ENCODE results near the gene SSTR4.
"Not testable (repeated sequence)": the region's sequence is repeated elsewhere in the genome, so short reads cannot be mapped to it uniquely, and the experiment has no call there.

SSTR4 gene, protein sequence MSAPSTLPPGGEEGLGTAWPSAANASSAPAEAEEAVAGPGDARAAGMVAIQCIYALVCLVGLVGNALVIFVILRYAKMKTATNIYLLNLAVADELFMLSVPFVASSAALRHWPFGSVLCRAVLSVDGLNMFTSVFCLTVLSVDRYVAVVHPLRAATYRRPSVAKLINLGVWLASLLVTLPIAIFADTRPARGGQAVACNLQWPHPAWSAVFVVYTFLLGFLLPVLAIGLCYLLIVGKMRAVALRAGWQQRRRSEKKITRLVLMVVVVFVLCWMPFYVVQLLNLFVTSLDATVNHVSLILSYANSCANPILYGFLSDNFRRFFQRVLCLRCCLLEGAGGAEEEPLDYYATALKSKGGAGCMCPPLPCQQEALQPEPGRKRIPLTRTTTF

DNA sequence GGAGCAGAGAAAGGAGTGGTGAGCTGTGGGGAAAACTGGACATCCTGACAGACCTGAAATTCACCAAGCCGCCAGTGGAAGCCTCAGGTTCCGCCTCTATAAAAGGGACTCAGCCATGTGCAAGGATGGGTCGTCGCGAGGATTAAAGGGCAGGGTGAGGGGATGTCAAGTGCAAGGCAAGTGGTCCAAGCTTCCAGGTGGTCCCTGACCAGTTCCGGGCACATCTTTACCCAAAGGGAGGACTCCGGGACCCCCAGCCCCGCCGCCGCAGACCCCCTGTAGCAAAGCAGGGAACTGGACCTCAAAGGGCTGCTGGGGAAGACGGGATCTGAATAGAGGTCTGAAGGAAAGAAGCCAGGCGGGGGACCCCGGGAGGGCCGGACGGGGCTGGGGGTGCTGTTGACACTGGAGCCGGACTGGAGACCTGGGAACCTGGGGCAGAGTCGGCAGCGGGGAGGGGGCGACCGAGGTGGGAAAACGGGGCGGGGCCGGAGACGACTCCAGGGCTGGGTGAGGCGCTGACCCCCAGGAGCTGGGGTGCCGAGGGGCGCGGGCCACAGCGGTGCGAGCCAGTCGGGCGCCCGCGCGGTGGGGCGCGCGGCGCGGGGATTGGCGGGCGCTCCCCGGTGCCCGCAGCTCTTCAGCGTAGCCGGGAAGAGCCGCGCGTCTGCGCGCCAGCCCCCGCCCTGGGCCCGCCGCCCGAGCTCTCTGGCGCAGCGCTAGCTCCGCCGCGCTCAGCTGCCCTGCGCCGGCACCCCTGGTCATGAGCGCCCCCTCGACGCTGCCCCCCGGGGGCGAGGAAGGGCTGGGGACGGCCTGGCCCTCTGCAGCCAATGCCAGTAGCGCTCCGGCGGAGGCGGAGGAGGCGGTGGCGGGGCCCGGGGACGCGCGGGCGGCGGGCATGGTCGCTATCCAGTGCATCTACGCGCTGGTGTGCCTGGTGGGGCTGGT, at the start of gene SSTR4:
Gene SSTR4, plus strand, starts transcription at position 592 of the 951 bp plus-strand sequence. Its CDS starts 172 bp downstream, at position 764.
- DNase-seq = no peak

DNA sequence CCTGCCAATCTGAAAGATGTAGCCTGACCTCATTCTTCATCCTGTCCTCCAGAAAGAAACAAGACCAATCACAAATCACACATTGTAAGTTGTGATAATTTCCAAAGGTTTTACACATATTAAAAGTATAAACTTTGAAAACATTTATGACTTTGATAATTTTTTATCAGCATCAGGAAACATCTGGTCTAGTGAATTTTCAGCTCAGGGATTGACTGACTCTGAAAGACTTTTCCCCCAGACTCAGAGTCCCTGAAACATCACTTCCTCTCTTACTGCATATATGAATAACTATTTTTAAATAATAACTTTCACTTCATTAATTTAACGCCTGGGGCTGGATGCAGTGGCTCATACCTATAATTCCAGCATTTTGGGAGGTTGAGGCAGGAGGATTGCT, 48.5 kb upstream of the SSTR4 start:
- DNase-seq = no peak

- not testable (repeated sequence) for DNase-seq
These were observed 43.7 kb upstream of the SSTR4 start for GRCh38 chr20:22991424-22991823.

GRCh38 chr20:22993823-22994222, 41.3 kb upstream of the SSTR4 start:
- no peak for DNase-seq

GRCh38 chr20:22995923-22996322, 39.2 kb upstream of the SSTR4 start:
- no peak for DNase-seq

DNA sequence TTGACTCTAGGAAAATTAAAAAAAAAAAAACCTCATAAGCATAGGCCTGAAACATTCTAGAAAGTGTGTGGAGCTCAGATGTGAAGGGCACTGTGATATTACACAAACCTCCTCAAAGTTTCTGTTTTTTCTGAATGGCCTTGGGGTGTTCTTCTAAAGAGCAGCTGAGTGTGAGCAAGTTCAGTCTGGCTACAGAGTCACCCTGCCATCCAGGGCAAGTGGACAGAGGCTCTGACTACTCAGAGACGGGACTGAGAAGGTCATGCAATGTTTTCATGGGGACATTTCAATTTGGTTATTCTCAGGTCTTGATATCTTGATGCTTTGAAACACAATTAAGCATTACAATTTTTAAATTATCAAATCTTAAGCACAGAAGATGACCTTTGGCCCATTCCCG, 36.6 kb upstream of the SSTR4 start:
- DNase-seq = no peak

DNA sequence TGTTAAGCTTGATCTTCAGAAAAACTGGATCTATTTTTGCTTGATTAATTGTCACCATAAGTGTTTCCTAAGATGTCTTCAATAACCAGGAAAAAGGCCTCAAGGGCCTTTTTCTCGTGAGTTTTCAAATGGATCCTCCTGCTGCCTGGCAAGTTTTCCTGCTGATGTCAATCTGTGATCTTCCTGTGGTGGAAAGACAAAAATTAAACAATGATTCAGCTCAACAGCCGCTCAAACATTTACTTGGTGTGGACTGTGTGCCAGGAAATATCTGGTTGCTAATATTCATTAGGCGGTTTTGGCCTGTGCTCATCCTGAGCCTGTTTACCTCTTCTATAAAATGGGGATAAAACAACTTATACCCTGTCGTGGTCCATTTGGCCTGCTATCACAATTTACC, 35.4 kb upstream of the SSTR4 start:
- no peak for DNase-seq

DNA sequence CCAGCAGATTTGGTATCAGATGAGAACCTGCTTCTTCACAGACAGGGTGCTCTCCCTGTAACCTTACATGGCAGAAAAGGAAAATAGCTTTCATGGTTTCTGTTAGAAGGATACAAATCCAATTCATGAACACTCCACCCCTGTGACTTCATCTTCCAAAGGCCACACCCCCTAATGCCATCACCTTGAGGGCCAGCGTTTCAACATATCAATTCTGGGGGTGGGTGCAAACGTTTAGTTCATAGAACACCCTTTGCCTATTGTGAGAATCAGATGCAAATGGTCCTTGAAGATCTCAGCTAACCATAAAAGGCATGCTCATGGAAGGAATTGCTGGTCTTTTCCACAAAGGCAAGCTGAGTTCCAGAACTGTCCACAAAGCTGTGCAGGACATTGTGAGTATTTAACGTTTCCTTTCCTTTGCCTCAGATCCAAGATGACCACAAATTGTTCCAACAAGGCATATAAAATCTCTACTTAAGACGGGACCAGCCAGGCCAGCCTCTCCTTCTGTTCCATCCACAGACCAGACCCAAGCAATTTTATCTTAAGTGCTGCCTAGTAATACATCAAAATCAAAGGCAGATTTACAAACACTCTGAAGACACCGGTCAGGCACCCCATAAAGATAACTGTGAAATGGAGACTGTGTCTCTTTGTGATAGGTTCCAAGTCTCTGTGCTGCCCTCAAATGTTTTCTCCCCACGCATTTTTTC, 34.7 kb upstream of the SSTR4 start:
- no peak for DNase-seq

GRCh38 chr20:23002276-23002675, 32.8 kb upstream of the SSTR4 start:
- DNase-seq = no peak

- DNase-seq = no peak
These were observed 32.0 kb upstream of the SSTR4 start for GRCh38 chr20:23003077-23003635.

DNA sequence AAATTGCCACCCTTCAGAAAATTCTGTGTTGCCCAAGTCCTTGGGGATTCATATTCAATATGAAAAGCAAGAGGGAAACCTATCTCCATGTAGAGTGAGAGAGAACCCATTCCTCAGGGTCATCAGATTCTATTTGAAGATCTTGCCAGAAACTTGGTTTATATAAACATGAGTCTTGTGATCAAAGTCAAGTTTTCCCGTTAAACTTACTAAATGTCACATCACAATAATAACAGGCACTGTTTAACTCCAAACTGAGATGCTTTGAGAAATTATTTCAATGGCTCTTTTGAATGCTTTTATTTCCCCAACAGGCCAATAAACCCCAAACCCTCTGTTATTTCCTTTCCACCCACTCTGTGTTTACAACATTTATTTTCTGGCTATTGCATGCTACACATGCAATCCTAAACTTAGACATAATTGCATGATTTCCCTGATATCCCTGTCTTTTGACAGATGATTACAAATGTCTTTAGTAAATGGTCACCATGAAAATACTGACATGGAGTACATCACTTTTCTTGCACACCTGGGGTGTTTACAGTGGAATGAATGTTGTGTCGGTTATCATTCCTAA, 31.1 kb upstream of the SSTR4 start:
- no peak for DNase-seq

GRCh38 chr20:23005776-23006175, 29.3 kb upstream of the SSTR4 start:
- no peak for DNase-seq

- no peak for DNase-seq
These were observed 27.6 kb upstream of the SSTR4 start for GRCh38 chr20:23007462-23007861.

- DNase-seq = no peak
These were observed 27.0 kb upstream of the SSTR4 start for GRCh38 chr20:23007886-23008655.

DNA sequence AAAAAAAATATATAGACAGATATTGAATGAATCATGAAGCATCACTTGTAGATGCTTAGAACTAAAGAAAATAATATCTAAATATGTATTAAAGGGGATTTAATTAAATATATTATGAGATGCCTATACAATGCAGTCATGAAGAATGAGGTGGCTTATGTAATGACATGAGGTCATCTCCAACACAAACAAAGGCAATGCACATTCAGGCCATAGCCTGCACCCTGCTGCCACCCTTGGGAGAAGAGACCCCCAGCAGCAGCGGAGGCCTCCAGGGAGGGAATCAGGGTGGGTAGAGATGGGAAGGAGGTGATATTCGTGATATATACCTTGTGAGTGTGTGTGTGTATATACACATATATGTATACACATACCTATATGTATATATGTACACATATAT, 26.4 kb upstream of the SSTR4 start:
- no peak for DNase-seq

DNA sequence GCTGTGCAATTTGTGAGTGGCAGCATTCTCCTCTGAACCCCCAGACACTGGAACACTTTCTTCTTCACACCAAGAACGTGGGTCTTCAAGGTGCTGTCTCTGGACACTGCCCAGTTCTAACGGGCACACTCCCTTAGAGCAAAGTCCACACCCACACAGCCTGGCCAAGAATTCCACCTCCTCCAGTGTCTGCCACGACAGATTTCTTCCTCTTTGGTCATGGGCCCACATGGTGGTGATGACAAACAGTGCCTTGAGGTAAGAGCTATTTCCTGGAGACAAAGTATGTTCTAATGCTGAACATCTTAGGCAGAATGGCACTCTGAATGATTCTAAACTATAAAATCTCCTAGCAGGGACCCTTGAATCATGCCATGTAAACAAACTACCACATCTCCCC, 25.5 kb upstream of the SSTR4 start:
- DNase-seq = no peak

- no peak for DNase-seq
These were observed 25.0 kb upstream of the SSTR4 start for GRCh38 chr20:23010096-23010495.

DNA sequence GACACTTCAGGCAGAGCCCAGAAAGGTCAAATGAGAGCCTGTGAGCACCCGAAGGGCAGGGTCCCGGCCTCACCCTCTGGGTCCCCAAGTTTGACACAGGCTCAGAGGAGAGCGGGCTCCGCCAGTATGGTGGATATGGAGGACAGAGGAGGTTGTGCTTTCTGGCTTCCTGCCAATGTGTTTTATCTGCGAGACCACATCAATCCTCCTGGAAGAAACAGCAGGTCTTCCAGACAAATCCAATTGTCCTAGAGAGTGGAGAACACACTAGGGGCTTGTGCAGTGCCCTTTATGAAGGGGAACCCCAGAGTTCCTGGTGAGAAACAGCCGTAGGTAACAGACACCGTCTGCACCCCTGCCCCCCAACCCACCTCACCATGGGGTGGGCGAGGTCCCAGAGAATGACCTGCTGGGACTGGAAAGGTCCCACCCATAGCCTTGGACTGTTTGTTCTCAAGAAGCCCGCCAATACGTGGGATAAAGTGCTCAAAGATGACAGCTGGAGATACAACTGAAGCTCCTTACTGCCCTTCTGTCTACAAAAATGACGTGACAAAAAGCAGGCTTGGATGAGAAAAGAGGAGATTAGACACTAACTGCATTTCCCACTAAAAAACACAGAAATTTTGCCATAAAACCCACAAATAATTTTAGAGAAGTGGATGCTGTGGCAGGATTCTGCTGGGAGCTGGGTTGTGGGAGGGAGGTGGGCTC, 23.9 kb upstream of the SSTR4 start:
- DNase-seq = no peak

DNA sequence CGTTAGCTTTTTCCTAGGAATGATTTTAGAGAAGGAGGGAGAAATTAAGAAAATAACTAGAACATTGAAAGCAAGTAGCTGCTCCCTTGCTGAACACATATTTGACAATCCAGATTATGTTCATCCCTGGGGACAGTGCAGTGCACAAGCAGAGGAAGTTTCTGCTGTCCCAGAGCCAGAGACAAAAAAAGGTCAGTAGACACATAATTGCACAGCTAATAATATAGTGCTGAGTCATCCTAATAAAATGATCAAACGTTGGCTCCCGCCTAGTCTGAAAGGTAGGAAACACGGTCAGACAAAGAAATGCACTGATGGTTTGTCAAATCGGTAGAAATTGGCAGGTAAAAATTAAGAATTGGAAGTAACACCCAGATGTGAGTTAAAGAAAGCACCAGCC, 21.7 kb upstream of the SSTR4 start:
- no peak for DNase-seq

DNA sequence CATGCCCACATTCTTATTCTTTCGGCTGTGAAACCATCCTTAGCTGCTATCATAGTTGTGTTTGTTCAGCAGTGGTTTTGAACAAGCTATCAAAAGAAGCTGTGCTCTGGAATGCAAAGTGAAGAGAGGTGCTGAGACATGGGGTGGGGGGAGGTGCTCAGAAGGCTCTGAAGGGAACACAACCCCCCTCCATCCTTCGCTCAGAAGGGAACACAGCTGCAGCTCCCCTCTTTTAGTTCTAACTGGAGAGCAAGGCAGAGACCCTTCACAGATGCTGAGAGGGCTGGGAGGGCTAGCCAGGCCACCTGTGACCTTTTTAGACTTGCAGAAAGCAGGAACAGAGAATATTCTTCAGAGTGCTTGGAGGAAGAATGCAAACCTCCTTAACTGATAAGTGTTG, 17.6 kb upstream of the SSTR4 start:
- no peak for DNase-seq

DNA sequence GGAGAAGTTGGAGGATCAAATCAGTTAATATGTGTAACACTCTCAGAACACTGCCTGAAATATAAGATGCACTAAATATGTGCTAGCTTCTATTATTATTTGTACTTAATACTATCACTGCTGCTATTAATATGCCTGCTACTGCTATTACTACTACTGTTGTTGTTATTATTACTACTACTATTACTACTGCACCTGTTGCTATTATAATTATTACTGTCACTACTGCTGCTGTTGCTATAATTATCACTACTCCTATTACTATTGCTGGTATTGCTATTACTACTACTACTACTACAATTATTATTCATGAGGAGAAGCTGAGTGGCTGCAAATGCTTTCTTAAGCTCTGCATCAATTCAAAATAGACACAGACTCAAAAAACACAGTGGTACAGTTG, 16.7 kb upstream of the SSTR4 start:
- DNase-seq = no peak
